ENCODE results near the gene SLC6A16. TPM values are rescaled to one million over a fixed set of nuclear protein-coding genes. Genes with fewer than 3 reads are reported as not detected.
A peak's percentile ranks its signal among the peaks of the same experiment; 100 is the strongest.
"Not testable (repeated sequence)": the region's sequence is repeated elsewhere in the genome, so short reads cannot be mapped to it uniquely, and the experiment has no call there.

Gene SLC6A16
- total RNA-seq, 1 donor from 2014 or later: 5.3 TPM

- no peak for DNase-seq (ENCODE audit: extremely low spot score, unreplicated experiment)
- H3K9me3 Mint-ChIP-seq (ENCODE audit: unreplicated experiment): no peaks in the 10 kb centered on the region
- no peak for TF ChIP-seq CTCF (IDR thresholded peaks at IDR 0.05)
- no peak overlapping the region for H3K4me3 Mint-ChIP-seq (ENCODE audit: unreplicated experiment)
- no peaks in the 10 kb centered on the region for H3K27me3 Mint-ChIP-seq (ENCODE audit: unreplicated experiment)
- H3K36me3 Mint-ChIP-seq (ENCODE audit: unreplicated experiment): peaks cover 14% of the 10 kb centered on the region
- peak overlapping the region; percentile 32 for H3K27ac Mint-ChIP-seq (ENCODE audit: unreplicated experiment)
- H3K4me1 Mint-ChIP-seq (ENCODE audit: unreplicated experiment): peaks cover 5% of the 10 kb centered on the region
These were observed 8.4 kb upstream of the SLC6A16 start for GRCh38 chr19:49333418-49333805.

GRCh38 chr19:49332691-49333417, 7.9 kb upstream of the SLC6A16 start:
- peak overlapping the region; percentile 32 for H3K27ac Mint-ChIP-seq (ENCODE audit: unreplicated experiment)
- not testable (repeated sequence) for H3K4me1 Mint-ChIP-seq (ENCODE audit: unreplicated experiment); H3K27me3 Mint-ChIP-seq (ENCODE audit: unreplicated experiment); H3K9me3 Mint-ChIP-seq (ENCODE audit: unreplicated experiment); H3K4me3 Mint-ChIP-seq (ENCODE audit: unreplicated experiment); DNase-seq (ENCODE audit: extremely low spot score, unreplicated experiment)
- peaks cover 14% of the 10 kb centered on the region for H3K36me3 Mint-ChIP-seq (ENCODE audit: unreplicated experiment)

- DNase-seq (ENCODE audit: extremely low spot score, unreplicated experiment): no peak
These were observed 6.6 kb upstream of the SLC6A16 start for GRCh38 chr19:49331616-49332055.

GRCh38 chr19:49331187-49331586, 6.2 kb upstream of the SLC6A16 start:
- not testable (repeated sequence) for H3K9me3 Mint-ChIP-seq (ENCODE audit: unreplicated experiment); H3K4me3 Mint-ChIP-seq (ENCODE audit: unreplicated experiment); H3K27me3 Mint-ChIP-seq (ENCODE audit: unreplicated experiment); H3K4me1 Mint-ChIP-seq (ENCODE audit: unreplicated experiment); H3K27ac Mint-ChIP-seq (ENCODE audit: unreplicated experiment); DNase-seq (ENCODE audit: extremely low spot score, unreplicated experiment)
- H3K36me3 Mint-ChIP-seq (ENCODE audit: unreplicated experiment): peaks cover 10% of the 10 kb centered on the region

More at GRCh38 chr19:49331616-49332055, 6.6 kb upstream of the SLC6A16 start:
- Mint-ChIP-seq H3K9me3 (ENCODE audit: unreplicated experiment) (no peaks in the 10 kb centered on the region), H3K4me3 (ENCODE audit: unreplicated experiment) (no peak overlapping the region), H3K27me3 (ENCODE audit: unreplicated experiment) (no peaks in the 10 kb centered on the region), H3K27ac (ENCODE audit: unreplicated experiment) (no peak overlapping the region), H3K36me3 (ENCODE audit: unreplicated experiment) (peaks cover 10% of the 10 kb centered on the region), H3K4me1 (ENCODE audit: unreplicated experiment) (peaks cover 5% of the 10 kb centered on the region)
- TF ChIP-seq CTCF (IDR thresholded peaks at IDR 0.05): no peak

- Mint-ChIP-seq H3K36me3 (ENCODE audit: unreplicated experiment) (peaks cover 10% of the 10 kb centered on the region), H3K9me3 (ENCODE audit: unreplicated experiment) (no peaks in the 10 kb centered on the region), H3K27ac (ENCODE audit: unreplicated experiment) (no peak overlapping the region), H3K4me1 (ENCODE audit: unreplicated experiment) (peaks cover 4% of the 10 kb centered on the region), H3K4me3 (ENCODE audit: unreplicated experiment) (no peak overlapping the region), H3K27me3 (ENCODE audit: unreplicated experiment) (no peaks in the 10 kb centered on the region)
- TF ChIP-seq CTCF (IDR thresholded peaks at IDR 0.05): no peak
- no peak for DNase-seq (ENCODE audit: extremely low spot score, unreplicated experiment)
These were observed 3.8 kb upstream of the SLC6A16 start for GRCh38 chr19:49328741-49329140.

GRCh38 chr19:49327878-49328544, 3.0 kb upstream of the SLC6A16 start:
- Mint-ChIP-seq H3K4me3 (ENCODE audit: unreplicated experiment) (no peak overlapping the region), H3K27ac (ENCODE audit: unreplicated experiment) (no peak overlapping the region), H3K9me3 (ENCODE audit: unreplicated experiment) (peaks cover 5% of the 10 kb centered on the region), H3K4me1 (ENCODE audit: unreplicated experiment) (no peaks in the 10 kb centered on the region), H3K36me3 (ENCODE audit: unreplicated experiment) (peaks cover 14% of the 10 kb centered on the region), H3K27me3 (ENCODE audit: unreplicated experiment) (no peaks in the 10 kb centered on the region)
- peak; percentile 10 for DNase-seq (ENCODE audit: extremely low spot score, unreplicated experiment)
- peak; percentile 58 for TF ChIP-seq CTCF (IDR thresholded peaks at IDR 0.05)
